AG10803 (cell line): ENCODE data around the gene WDR54.

ENCODE experiments used
- DNase-seq: peaks from one replicate; pipeline ENCODE4 v3.0.0; 2010; ENCODE audit warnings: low read depth
- H3K4me3 ChIP-seq: 2 replicates; pipeline ENCODE4 v1.5.1; 2011; ENCODE audit warnings: mild to moderate bottlenecking, low read length, control low read depth
- TF ChIP-seq, protein P1 (sequence below): conservative IDR thresholded peaks from 2 replicates; pipeline ENCODE4 v1.5.1; 2011; ENCODE audit warnings: mild to moderate bottlenecking, low read length, control low read depth, inconsistent platforms

The WDR54 gene

DNA sequence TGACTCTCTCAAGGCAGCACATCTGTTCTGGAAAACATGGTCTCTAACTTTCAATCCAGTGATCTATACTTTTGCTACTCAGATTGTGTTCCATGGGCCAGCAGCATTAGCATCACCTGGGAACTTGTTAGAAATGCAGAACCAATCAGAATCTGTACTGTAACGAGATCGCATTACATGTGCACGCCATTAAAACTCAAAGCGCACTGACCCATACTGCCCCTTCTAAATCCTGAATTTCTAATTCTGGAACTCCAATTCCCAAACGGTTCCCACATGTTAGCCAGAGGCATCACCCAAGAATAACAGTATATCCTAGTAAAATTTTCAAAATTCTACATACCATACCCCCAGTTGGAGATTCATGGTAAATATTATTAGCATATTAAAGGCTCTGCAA, 30.9 kb upstream of the WDR54 start:
- DNase-seq, result no peak
- peak overlapping the region; percentile 95 for H3K4me3 ChIP-seq
- TF ChIP-seq, protein P1, sequence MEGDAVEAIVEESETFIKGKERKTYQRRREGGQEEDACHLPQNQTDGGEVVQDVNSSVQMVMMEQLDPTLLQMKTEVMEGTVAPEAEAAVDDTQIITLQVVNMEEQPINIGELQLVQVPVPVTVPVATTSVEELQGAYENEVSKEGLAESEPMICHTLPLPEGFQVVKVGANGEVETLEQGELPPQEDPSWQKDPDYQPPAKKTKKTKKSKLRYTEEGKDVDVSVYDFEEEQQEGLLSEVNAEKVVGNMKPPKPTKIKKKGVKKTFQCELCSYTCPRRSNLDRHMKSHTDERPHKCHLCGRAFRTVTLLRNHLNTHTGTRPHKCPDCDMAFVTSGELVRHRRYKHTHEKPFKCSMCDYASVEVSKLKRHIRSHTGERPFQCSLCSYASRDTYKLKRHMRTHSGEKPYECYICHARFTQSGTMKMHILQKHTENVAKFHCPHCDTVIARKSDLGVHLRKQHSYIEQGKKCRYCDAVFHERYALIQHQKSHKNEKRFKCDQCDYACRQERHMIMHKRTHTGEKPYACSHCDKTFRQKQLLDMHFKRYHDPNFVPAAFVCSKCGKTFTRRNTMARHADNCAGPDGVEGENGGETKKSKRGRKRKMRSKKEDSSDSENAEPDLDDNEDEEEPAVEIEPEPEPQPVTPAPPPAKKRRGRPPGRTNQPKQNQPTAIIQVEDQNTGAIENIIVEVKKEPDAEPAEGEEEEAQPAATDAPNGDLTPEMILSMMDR, result no peak

DNA sequence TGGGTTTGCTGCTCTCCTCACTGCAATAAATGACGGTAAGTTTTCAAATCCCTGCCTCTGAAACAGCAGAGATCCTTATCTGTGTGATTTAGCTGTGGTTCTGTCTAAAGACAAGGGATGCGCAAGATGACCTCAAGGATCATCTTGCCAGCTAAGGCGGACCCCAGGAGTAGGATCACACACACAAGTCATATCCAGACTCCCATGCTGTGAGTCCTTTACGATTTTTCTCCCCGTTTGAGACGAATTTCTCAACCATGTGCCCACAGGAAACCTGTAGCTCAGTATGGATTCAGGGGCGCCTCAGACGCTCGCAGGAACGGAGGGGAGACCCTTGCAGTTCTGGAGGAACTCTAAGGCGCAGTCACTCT, 30.3 kb upstream of the WDR54 start:
- peak; percentile 42 for DNase-seq
- H3K4me3 ChIP-seq, result peak overlapping the region; percentile 95
- TF ChIP-seq, protein P1, result no peak

DNA sequence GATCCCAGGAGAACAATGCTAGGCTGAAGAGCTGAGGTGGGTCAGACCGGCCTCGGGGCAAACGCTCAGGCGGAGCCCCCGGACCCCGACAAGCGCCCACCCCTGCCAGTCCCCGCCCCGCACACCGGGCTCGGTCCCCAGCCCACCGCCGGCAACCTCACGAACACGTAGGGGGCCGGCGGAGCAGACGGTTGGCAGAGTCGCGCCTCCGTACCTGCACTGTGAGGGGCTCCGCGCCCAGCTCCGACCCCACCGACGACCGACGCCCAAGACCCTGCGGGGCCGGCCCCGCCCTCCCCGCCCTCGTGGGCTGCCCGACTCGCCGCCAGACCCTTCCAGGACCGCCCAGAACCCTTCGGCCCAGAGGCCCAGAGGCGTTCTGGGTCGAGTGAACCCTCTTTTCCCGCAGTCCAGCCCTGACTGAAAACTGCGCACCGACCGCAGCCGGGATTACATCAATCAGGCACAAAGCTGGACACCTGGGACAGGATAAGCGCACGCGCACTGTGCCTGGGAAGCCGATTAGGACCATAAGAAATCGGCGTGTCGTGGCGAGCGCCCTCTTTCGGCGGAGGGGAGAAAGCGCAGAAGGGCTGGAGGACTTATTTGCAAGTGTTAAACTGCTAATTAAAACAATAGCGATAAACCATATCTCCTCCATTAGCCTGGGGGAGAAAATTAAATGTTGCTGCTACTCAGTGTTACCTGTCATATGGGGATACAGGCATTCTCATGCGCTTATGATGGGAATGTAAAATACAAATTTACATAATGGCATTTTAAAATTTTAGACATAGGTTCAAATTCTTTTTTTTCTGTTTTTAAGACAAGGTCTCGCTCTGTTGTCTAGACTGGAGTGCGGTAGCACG, 29.7 kb upstream of the WDR54 start:
- TF ChIP-seq, protein P1, result peak; percentile 97
- peak overlapping the region; percentile 95 for H3K4me3 ChIP-seq
- DNase-seq, result peak; percentile 82

DNA sequence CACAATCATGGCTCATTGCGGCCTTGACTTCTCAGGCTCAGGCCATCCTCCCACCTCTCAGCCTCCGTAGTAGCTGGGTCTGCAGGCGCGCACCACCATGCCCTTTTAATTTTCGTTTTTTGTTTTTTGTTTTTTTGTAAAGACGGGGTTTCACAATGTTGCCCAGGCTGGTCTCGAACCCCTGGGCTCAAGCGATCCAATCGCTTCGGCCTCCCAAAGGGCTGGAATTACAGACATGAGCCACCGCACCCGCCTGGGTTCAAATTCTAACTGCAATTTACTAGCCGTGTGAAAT, 29.1 kb upstream of the WDR54 start:
- TF ChIP-seq, protein P1, result no peak
- H3K4me3 ChIP-seq, result peak overlapping the region; percentile 95; the same call in 1 of the 2 replicates
- no peak for DNase-seq

DNA sequence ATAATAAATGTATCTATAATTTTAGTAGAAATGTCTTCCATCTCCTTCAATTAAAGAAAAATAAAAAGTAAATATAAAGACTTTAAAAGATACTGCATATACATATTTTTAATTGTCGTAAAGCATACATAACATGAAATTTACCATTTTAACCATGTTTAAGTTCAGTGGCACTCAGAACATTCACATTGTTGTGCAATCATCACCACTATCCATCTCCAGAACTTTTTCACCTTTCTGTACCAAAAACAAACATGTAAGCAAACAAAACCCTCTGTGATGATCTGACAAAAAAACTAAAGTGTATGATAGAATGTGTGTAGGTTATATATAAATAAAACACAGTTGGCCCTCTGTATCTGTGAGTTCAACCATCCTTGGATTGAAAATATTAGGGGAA, 28.0 kb upstream of the WDR54 start:
- no peak overlapping the region for H3K4me3 ChIP-seq
- TF ChIP-seq, protein P1, result no peak
- no peak for DNase-seq

DNA sequence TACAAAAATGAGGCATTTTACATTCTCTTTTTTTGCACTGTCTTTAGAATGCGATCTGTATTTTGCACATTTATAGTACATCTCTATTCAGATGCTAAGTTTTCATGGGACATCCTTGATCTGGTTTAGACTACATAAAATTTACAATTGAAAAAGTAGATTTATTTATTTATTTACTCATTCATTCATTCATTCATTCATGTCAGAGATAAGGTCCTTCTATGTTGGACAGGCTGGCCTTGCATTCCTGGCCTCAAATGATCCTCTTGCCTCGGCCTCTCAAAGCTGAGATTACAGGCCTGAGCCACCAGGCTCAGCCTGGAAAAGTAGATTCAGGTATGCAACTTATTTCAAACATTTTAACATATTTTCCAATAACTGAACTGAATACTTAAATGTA, 25.4 kb upstream of the WDR54 start:
- TF ChIP-seq, protein P1, result no peak
- no peak for DNase-seq
- H3K4me3 ChIP-seq, result no peak overlapping the region

DNA sequence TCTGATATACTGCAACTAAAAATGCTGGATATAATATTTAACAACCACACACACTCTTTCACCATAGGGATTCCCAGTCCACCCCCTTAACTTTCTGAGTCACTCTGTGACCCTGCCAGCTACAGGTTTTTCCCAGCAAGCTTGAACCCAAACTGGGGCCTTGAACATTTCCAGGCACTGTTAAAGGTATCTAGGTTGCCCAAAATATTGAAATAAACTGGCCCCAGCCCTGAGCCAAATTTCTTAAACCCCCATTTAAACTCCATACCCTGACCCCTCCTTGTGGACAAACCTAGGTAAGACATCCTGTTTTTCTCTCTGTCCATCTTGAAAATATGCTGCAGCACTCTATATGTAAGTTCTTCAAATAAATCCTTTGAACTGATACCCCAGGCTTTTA, 21.7 kb upstream of the WDR54 start:
- peak; percentile 42 for DNase-seq
- TF ChIP-seq, protein P1, result peak; percentile 70
- no peak overlapping the region for H3K4me3 ChIP-seq
